Upper lobe of left lung (tissue), 4 donors: Measurements from ENCODE around the gene C4orf50.

Source experiments
- POLR2A ChIP-seq, 4 donors: fragments of 450-650 bp; IDR thresholded peaks; one replicate each; pipeline ENCODE4 v1.5.1; 2016 to 2017; ENCODE audit warnings: antibody characterized with exemption in 4 of 4, mild to moderate bottlenecking in 2 of 4
- POLR2AphosphoS5 ChIP-seq, 2 donors: sonication (generic); formaldehyde crosslinking; IDR thresholded peaks; one replicate each; pipeline ENCODE4 v1.5.1; 2017; ENCODE audit warnings: antibody characterized with exemption in 2 of 2

DNA sequence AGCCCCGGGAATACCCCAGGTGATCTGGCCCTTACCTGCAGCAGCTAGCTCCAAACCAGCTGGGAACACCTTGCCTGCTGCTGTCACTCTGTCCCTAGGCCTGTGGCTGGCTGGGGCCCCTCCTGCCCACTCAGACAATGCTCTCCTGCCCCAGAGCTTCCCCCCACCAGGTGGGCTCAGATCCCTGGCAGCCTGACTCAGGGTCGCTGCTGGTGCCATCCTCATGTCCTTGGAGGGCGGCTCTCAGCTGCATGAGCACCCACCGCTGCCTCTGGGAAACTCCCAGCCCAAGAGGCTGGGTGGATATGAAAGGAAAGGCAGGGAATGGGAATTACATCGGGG is 15.8 kb downstream of the C4orf50 start:
- TF ChIP-seq POLR2AphosphoS5 (IDR thresholded peaks at IDR 0.05), result no peak
- TF ChIP-seq POLR2A (IDR thresholded peaks at IDR 0.05), result no peak
